ENCODE data around the gene SKIDA1. TPM values are rescaled to one million over a fixed set of nuclear protein-coding genes. Genes with fewer than 3 reads are reported as not detected.
A peak's percentile ranks its signal among the peaks of the same experiment; 100 is the strongest.

Gene SKIDA1
- total and polyA plus RNA-seq, 2 donors, result 0.73 to 0.85 TPM

DNA sequence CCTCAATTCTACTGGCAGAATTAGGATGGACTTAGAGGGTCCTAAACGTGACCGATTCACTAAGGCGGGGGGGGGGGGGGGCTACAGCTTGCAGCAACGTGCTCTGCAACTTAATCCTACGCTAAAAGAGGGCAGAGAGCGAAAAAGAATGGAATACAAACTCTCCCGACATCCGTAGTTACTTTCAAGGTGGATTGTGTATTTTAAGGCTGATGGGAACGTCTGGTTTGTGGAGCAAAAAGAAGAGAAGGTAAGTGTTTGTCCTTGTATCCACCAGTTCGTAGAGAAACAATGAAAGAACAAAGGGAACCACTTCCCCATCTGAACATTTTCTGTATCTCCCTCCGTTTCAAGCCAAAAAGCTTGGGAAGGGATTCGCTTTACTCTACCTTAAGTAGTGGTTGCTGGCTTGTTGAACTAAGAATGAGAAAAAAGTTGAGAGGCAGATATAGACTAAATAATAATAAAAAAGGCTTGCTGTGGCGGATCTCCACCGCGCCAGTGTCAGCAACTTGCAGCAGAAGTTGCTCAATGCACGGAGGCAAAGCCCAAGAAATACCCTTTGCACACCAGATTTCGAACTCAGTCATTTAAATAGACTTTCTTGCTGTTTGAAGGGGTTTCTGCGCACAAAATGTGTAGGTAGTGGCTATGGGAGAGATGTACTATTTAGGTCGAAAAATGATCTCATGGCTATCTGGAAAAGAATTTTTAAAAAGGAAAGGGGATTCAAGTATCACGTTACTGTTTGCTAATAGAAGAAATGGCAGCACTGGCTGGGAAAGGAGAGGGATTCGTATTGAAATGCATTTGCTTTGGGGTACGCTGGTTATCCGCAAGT, 736 bp downstream of the SKIDA1 start:
- Histone ChIP-seq H3K27ac (ENCODE audit: low read depth in 1 of 2, low read length in 1 of 2) (peak overlapping the region; percentile 95 to 96), H3K9me3 (ENCODE audit: control insufficient read depth in 2 of 2, insufficient read depth in 1 of 2, low read length in 1 of 2) (no peaks in the 10 kb centered on the region), H3K4me3 (ENCODE audit: low read length in 2 of 2) (peak overlapping the region; percentile 64 to 96), H3K4me1 (ENCODE audit: control insufficient read depth in 2 of 2, insufficient read depth in 2 of 2, low read length in 2 of 2) (peaks cover 10 to 24% of the 10 kb centered on the region in 2 donors), H3K27me3 (ENCODE audit: control insufficient read depth in 2 of 2, insufficient read depth in 1 of 2, low read length in 1 of 2) (peaks cover 7 to 14% of the 10 kb centered on the region in 2 donors), H3K36me3 (ENCODE audit: control insufficient read depth in 2 of 2, insufficient read depth in 2 of 2, low read length in 1 of 2) (no peaks in the 10 kb centered on the region)
- DNase-seq (ENCODE audit: low read depth in 6 of 9, low spot score in 9 of 9), result peak in 2 of 9 donors; percentile 51 to 79
- 3% methylated on average over 23 of the region's 23 CpGs for WGBS

DNA sequence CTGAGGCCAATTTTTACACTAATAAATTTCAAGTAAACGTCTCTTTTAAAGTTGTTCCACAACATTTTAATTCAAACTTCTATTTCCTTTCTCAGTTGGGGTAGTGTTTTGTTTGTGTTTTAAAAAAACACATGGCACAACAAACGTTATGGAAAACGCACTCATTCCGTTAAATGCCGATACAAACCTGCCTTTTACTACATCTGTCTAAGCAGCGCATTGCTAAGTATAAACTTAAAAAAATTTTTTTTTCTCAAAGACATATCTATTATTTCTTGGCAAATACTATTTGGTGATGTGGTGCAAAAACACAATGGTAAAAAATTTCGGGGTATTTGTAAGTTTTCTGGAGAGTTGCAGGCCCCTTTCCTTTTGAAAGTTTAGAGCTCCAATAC, 1.4 kb downstream of the SKIDA1 start:
- no peaks in the 10 kb centered on the region for H3K9me3 ChIP-seq (ENCODE audit: control insufficient read depth in 2 of 2, insufficient read depth in 1 of 2, low read length in 1 of 2)
- peak overlapping the region in 1 of 2 donors; percentile 95 for H3K27ac ChIP-seq (ENCODE audit: low read depth in 1 of 2, low read length in 1 of 2)
- no peak for DNase-seq (ENCODE audit: low read depth in 6 of 9, low spot score in 9 of 9)
- 44% methylated on average over 7 of the region's 7 CpGs for WGBS
- H3K4me3 ChIP-seq (ENCODE audit: low read length in 2 of 2), result peak overlapping the region in 1 of 2 donors; percentile 64
- H3K36me3 ChIP-seq (ENCODE audit: control insufficient read depth in 2 of 2, insufficient read depth in 2 of 2, low read length in 1 of 2), result no peaks in the 10 kb centered on the region
- peaks cover 12 to 30% of the 10 kb centered on the region in 2 donors for H3K4me1 ChIP-seq (ENCODE audit: control insufficient read depth in 2 of 2, insufficient read depth in 2 of 2, low read length in 2 of 2)
- H3K27me3 ChIP-seq (ENCODE audit: control insufficient read depth in 2 of 2, insufficient read depth in 1 of 2, low read length in 1 of 2), result peaks cover 12 to 20% of the 10 kb centered on the region in 2 donors

DNA sequence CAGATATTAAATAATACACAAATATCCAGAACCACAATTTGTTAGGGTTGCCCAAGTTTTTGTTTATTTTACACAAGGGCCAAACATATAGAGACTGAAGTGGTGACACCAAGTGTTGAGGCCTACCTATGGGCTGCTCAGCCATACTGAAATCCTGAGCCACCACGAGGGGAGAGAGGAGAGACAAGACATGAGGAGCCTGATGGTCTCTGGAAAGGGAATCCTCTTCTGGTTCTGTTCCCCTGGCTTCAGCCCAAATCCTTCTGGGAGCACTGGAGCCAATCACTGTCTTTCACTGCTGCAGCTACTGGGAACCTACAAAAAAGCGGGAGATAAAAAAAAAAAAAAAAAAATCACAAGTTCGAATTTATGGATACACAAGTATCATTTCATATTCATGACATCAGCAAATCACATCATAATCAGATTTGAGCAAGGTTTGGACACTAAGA, 1.9 kb downstream of the SKIDA1 start:
- peak overlapping the region in 1 of 2 donors; percentile 3 for H3K27ac ChIP-seq (ENCODE audit: low read depth in 1 of 2, low read length in 1 of 2)
- DNase-seq (ENCODE audit: low read depth in 6 of 9, low spot score in 9 of 9), result peak in 1 of 9 donors; percentile 40
- H3K27me3 ChIP-seq (ENCODE audit: control insufficient read depth in 2 of 2, insufficient read depth in 1 of 2, low read length in 1 of 2), result peaks cover 15 to 25% of the 10 kb centered on the region in 2 donors

DNA sequence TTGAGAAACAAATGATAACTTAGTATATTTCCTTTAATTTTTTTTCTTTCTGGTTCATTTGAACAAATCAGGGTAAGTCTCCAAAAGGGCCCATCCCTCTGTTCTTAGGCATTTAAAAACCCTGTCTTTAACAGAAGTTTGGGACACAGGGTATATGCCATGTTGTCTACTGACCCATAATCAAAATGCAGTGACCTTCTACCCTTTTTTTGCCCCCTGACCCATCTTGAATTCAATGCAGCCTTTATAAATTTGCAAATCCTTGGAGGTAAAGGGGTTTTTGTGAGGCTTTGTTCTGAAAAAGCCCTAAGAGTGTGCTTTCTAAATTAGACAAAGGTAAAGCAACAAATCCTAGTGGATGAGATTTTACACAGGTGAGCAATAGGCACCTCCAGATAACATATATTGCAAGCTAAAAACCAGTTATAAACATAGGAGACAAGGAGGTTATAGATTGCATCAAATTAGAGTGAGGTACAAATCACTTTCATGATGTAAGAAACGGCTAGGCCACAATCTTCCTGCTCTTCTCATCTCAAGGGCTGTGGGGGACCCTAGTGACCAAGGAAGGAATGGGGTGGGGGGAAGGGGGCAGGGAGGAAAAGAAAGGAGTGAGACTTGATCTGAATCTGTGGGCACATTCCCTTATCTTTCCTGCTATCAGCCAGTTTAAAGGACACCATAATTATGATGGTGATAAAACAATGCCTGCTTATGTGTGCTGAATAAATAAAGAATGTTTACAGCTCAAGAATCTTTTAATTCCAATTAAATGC, 2.7 kb downstream of the SKIDA1 start:
- Histone ChIP-seq H3K4me1 (ENCODE audit: control insufficient read depth in 2 of 2, insufficient read depth in 2 of 2, low read length in 2 of 2) (peaks cover 17 to 42% of the 10 kb centered on the region in 2 donors), H3K27ac (ENCODE audit: low read depth in 1 of 2, low read length in 1 of 2) (no peak overlapping the region), H3K36me3 (ENCODE audit: control insufficient read depth in 2 of 2, insufficient read depth in 2 of 2, low read length in 1 of 2) (no peaks in the 10 kb centered on the region), H3K9me3 (ENCODE audit: control insufficient read depth in 2 of 2, insufficient read depth in 1 of 2, low read length in 1 of 2) (no peaks in the 10 kb centered on the region), H3K4me3 (ENCODE audit: low read length in 2 of 2) (no peak overlapping the region), H3K27me3 (ENCODE audit: control insufficient read depth in 2 of 2, insufficient read depth in 1 of 2, low read length in 1 of 2) (peaks cover 22 to 33% of the 10 kb centered on the region in 2 donors)
- 38% methylated on average over 1 of the region's 1 CpG for WGBS
- peak in 1 of 9 donors; percentile 21 for DNase-seq (ENCODE audit: low read depth in 6 of 9, low spot score in 9 of 9)

More for the DNA sequence above, 1.9 kb downstream of the SKIDA1 start:
- H3K4me1 ChIP-seq (ENCODE audit: control insufficient read depth in 2 of 2, insufficient read depth in 2 of 2, low read length in 2 of 2), result peaks cover 17 to 35% of the 10 kb centered on the region in 2 donors
- WGBS, result 72% methylated on average over 3 of the region's 3 CpGs
- H3K36me3 ChIP-seq (ENCODE audit: control insufficient read depth in 2 of 2, insufficient read depth in 2 of 2, low read length in 1 of 2), result no peaks in the 10 kb centered on the region
- H3K9me3 ChIP-seq (ENCODE audit: control insufficient read depth in 2 of 2, insufficient read depth in 1 of 2, low read length in 1 of 2), result no peaks in the 10 kb centered on the region
- H3K4me3 ChIP-seq (ENCODE audit: low read length in 2 of 2), result no peak overlapping the region

DNA sequence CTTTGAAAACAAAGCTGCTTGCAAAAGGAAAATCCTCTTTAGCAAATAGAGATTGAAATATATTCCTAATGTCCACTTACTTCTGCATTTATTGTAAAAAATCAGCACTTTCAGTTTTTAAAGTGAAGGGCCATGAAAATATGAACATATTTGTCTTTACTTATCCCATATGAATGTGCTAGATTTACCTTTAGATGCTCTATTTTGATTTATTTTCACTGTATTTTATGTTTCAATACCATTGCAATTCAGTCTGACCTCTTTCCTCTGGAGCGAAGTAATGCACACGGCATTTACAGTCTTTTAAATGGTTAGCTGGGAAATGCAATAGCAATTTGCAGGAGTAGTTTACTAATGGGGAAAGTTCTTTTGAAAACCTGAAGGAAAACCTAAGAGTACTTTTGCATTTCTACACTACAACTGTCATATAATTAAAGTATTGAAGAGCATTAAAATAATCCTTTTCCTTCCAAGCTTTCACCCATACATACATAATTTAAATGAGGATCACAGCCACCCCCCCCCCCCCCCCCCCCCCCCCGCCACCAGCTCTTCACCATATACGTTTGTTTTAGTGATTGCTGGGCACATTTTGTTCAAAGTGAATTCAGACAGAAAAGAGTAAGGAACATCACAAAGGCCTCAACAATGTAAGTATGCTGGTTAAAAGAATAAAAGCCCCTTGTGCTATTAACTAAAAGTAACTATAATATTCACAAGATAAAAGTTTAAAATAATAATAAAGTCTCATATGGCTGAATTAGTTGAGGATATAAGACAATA, 3.5 kb downstream of the SKIDA1 start:
- Histone ChIP-seq H3K4me1 (ENCODE audit: control insufficient read depth in 2 of 2, insufficient read depth in 2 of 2, low read length in 2 of 2) (peaks cover 13 to 44% of the 10 kb centered on the region in 2 donors), H3K36me3 (ENCODE audit: control insufficient read depth in 2 of 2, insufficient read depth in 2 of 2, low read length in 1 of 2) (no peaks in the 10 kb centered on the region), H3K9me3 (ENCODE audit: control insufficient read depth in 2 of 2, insufficient read depth in 1 of 2, low read length in 1 of 2) (no peaks in the 10 kb centered on the region), H3K4me3 (ENCODE audit: low read length in 2 of 2) (no peak overlapping the region), H3K27ac (ENCODE audit: low read depth in 1 of 2, low read length in 1 of 2) (no peak overlapping the region), H3K27me3 (ENCODE audit: control insufficient read depth in 2 of 2, insufficient read depth in 1 of 2, low read length in 1 of 2) (peaks cover 30 to 39% of the 10 kb centered on the region in 2 donors)
- WGBS, result 89% methylated on average over 4 of the region's 4 CpGs
- DNase-seq (ENCODE audit: low read depth in 6 of 9, low spot score in 9 of 9), result no peak

DNA sequence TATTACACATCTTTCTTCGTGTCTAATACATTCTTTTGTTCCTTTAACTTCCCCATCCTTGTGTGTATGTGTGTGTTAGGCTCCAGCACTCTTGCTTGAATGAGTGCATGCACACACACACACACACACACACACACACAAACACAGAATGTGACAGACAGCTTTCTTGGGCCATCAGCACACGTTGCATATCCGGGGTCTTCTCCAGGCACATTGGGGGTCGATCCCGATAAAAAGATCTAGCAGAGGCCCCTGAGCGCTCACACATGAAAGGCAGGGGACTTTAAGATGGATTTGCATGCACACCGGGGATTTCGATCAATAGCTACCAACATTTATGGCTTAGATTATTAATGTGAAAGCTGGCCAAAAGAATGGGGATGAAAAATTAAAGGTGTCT, 4.5 kb downstream of the SKIDA1 start:
- H3K27ac ChIP-seq (ENCODE audit: low read depth in 1 of 2, low read length in 1 of 2), result no peak overlapping the region
- 92% methylated on average over 8 of the region's 8 CpGs for WGBS
- H3K4me3 ChIP-seq (ENCODE audit: low read length in 2 of 2), result no peak overlapping the region
- H3K4me1 ChIP-seq (ENCODE audit: control insufficient read depth in 2 of 2, insufficient read depth in 2 of 2, low read length in 2 of 2), result peaks cover 21 to 48% of the 10 kb centered on the region in 2 donors
- H3K36me3 ChIP-seq (ENCODE audit: control insufficient read depth in 2 of 2, insufficient read depth in 2 of 2, low read length in 1 of 2), result no peaks in the 10 kb centered on the region
- DNase-seq (ENCODE audit: low read depth in 6 of 9, low spot score in 9 of 9), result no peak
- H3K9me3 ChIP-seq (ENCODE audit: control insufficient read depth in 2 of 2, insufficient read depth in 1 of 2, low read length in 1 of 2), result no peaks in the 10 kb centered on the region
- peaks cover 40 to 42% of the 10 kb centered on the region in 2 donors for H3K27me3 ChIP-seq (ENCODE audit: control insufficient read depth in 2 of 2, insufficient read depth in 1 of 2, low read length in 1 of 2)

DNA sequence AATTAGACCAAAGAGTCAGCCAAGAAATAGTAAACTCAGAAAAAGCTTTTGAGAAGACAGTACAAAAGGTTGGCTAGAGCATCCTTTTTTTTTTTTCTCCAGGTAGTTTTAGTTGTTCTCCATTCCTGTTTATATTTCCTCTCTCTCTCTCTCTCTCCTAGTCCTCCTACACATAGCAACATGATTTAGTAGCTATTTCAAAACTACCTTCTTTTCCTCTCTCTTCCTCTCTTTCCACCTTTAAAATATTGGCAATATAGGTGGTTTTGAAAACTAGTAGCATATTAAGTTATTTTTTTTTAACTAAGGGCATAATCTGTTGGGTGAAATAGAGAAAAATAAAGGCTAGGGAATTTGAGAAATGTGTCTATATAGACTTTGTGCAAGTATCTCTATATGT, 5.0 kb downstream of the SKIDA1 start:
- H3K9me3 ChIP-seq (ENCODE audit: control insufficient read depth in 2 of 2, insufficient read depth in 1 of 2, low read length in 1 of 2), result no peaks in the 10 kb centered on the region

DNA sequence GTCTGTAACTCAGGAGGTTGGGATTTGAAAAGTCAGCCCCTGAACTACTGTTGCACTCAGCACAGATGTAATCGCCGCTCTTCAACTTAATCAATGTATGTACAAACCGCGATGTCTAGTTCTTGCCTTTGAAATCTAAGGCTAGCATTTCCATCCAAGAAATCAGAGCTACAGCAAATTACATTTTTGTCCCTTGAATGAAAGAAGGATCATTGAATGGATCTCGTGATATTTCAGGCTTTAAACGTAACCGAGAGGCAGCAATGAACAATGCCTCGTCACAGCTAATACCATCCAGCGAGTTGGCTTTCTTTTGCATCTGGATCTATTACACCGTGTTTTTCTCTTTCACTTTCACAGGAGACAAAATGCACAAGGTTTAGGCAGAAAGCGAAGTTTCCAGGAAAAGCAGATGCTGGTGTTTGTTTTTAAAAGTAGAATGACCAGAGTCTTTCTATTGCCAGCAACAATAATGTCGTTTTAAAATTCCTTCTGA, 5.5 kb downstream of the SKIDA1 start:
- 6% methylated on average over 12 of the region's 12 CpGs for WGBS
- peaks cover 49 to 51% of the 10 kb centered on the region in 2 donors for H3K27me3 ChIP-seq (ENCODE audit: control insufficient read depth in 2 of 2, insufficient read depth in 1 of 2, low read length in 1 of 2)
- no peaks in the 10 kb centered on the region for H3K36me3 ChIP-seq (ENCODE audit: control insufficient read depth in 2 of 2, insufficient read depth in 2 of 2, low read length in 1 of 2)
- H3K27ac ChIP-seq (ENCODE audit: low read depth in 1 of 2, low read length in 1 of 2), result peak overlapping the region; percentile 19 to 75
- H3K4me1 ChIP-seq (ENCODE audit: control insufficient read depth in 2 of 2, insufficient read depth in 2 of 2, low read length in 2 of 2), result peaks cover 22 to 53% of the 10 kb centered on the region in 2 donors
- DNase-seq (ENCODE audit: low read depth in 6 of 9, low spot score in 9 of 9), result peak in 1 of 9 donors; percentile 66
- H3K4me3 ChIP-seq (ENCODE audit: low read length in 2 of 2), result peak overlapping the region; percentile 35 to 41
- no peaks in the 10 kb centered on the region for H3K9me3 ChIP-seq (ENCODE audit: control insufficient read depth in 2 of 2, insufficient read depth in 1 of 2, low read length in 1 of 2)

More for the DNA sequence above, 5.0 kb downstream of the SKIDA1 start:
- peaks cover 45 to 46% of the 10 kb centered on the region in 2 donors for H3K27me3 ChIP-seq (ENCODE audit: control insufficient read depth in 2 of 2, insufficient read depth in 1 of 2, low read length in 1 of 2)
- no peaks in the 10 kb centered on the region for H3K36me3 ChIP-seq (ENCODE audit: control insufficient read depth in 2 of 2, insufficient read depth in 2 of 2, low read length in 1 of 2)
- DNase-seq (ENCODE audit: low read depth in 6 of 9, low spot score in 9 of 9), result no peak
- no peak overlapping the region for H3K27ac ChIP-seq (ENCODE audit: low read depth in 1 of 2, low read length in 1 of 2)
- no peak overlapping the region for H3K4me3 ChIP-seq (ENCODE audit: low read length in 2 of 2)
- H3K4me1 ChIP-seq (ENCODE audit: control insufficient read depth in 2 of 2, insufficient read depth in 2 of 2, low read length in 2 of 2), result peaks cover 22 to 52% of the 10 kb centered on the region in 2 donors
